HepG2 (cell line): ENCODE results near the gene ZNF189. TPM values are rescaled to one million over a fixed set of nuclear protein-coding genes. Genes with fewer than 3 reads are reported as not detected.

Source experiments
- CREM ChIP-seq, 2 experiments: sonication (generic) in 1 of 2; formaldehyde crosslinking in 1 of 2; IDR thresholded peaks; 2 replicates each; pipeline versions ENCODE4 v1.4.0 to v1.6.1; 2016 to 2020; ENCODE audit warnings: antibody characterized with exemption in 1 of 2, mild to moderate bottlenecking in 1 of 2, missing genetic modification reagents in 1 of 2
- CTCF ChIP-seq: sonication (generic); formaldehyde crosslinking; IDR thresholded peaks from 2 replicates; pipeline ENCODE4 v1.5.0; 2020; ENCODE audit warnings: mild to moderate bottlenecking, missing genetic modification reagents, moderate library complexity
- EZH2 ChIP-seq: conservative IDR thresholded peaks from 2 replicates; pipeline ENCODE4 v1.6.1; 2012; ENCODE audit warnings: mild to moderate bottlenecking, low read depth, low read length, moderate library complexity
- IRF9 ChIP-seq: sonication (generic); formaldehyde crosslinking; IDR thresholded peaks from 2 replicates; pipeline ENCODE4 v1.8.0; 2022; ENCODE audit warnings: missing genetic modification reagents, mild to moderate bottlenecking, borderline replicate concordance
- JDP2 ChIP-seq: sonication (generic); formaldehyde crosslinking; IDR thresholded peaks from 2 replicates; pipeline ENCODE4 v1.8.1; 2022; ENCODE audit warnings: missing genetic modification reagents, borderline replicate concordance
- JUN ChIP-seq: sonication (generic); formaldehyde crosslinking; IDR thresholded peaks from 2 replicates; pipeline ENCODE4 v1.4.0; 2020; ENCODE audit warnings: mild to moderate bottlenecking, missing genetic modification reagents
- JUNB ChIP-seq: sonication (generic); formaldehyde crosslinking; IDR thresholded peaks from 2 replicates; pipeline ENCODE4 v1.8.0; 2022; ENCODE audit warnings: missing genetic modification reagents, mild to moderate bottlenecking, borderline replicate concordance
- MXD1 ChIP-seq: sonication (generic); formaldehyde crosslinking; IDR thresholded peaks from 2 replicates; pipeline ENCODE4 v1.4.0; 2020; ENCODE audit warnings: mild to moderate bottlenecking, missing genetic modification reagents
- RFX1 ChIP-seq: fragments of 450-650 bp; IDR thresholded peaks from 2 replicates; pipeline ENCODE4 v1.6.1; 2017
- RFXAP ChIP-seq: sonication (generic); formaldehyde crosslinking; IDR thresholded peaks from 2 replicates; pipeline ENCODE4 v1.4.0; 2020; ENCODE audit warnings: missing genetic modification reagents, borderline replicate concordance
- SP140L ChIP-seq: sonication (generic); formaldehyde crosslinking; IDR thresholded peaks from 2 replicates; pipeline ENCODE4 v1.4.0; 2020; ENCODE audit warnings: missing genetic modification reagents, borderline replicate concordance
- SRY ChIP-seq: sonication (generic); formaldehyde crosslinking; IDR thresholded peaks from 2 replicates; pipeline ENCODE4 v1.8.0; 2022; ENCODE audit warnings: mild to moderate bottlenecking, missing genetic modification reagents
- TARDBP ChIP-seq: sonication (generic); formaldehyde crosslinking; IDR thresholded peaks from 2 replicates; pipeline ENCODE4 v1.8.0; 2022; ENCODE audit warnings: mild to moderate bottlenecking, missing genetic modification reagents
- THYN1 ChIP-seq: sonication (generic); formaldehyde crosslinking; IDR thresholded peaks from 2 replicates; pipeline ENCODE4 v1.8.1; 2023; ENCODE audit warnings: low read depth, mild to moderate bottlenecking, moderate library complexity, missing genetic modification reagents, borderline replicate concordance
- YY1 ChIP-seq: IDR thresholded peaks from 2 replicates; pipeline ENCODE4 v1.6.1; 2011; ENCODE audit warnings: low read length, low read depth, moderate library complexity, mild to moderate bottlenecking; ENCODE audit not compliant: insufficient read depth, insufficient replicate concordance
- ZFP1 ChIP-seq: IDR thresholded peaks from 2 replicates; pipeline ENCODE4 v1.6.1; 2016
- ZNF18 ChIP-seq: sonication (generic); formaldehyde crosslinking; IDR thresholded peaks from 2 replicates; pipeline ENCODE4 v1.8.0; 2022; ENCODE audit warnings: mild to moderate bottlenecking, missing genetic modification reagents; ENCODE audit not compliant: insufficient replicate concordance
- ZNF326 ChIP-seq: sonication (generic); formaldehyde crosslinking; IDR thresholded peaks from 2 replicates; pipeline ENCODE4 v1.4.0; 2020; ENCODE audit warnings: missing genetic modification reagents, borderline replicate concordance
- ZNF446 ChIP-seq: sonication (generic); formaldehyde crosslinking; IDR thresholded peaks from 2 replicates; pipeline ENCODE4 v1.5.0; 2020; ENCODE audit warnings: mild to moderate bottlenecking, missing genetic modification reagents
- ZNF577 ChIP-seq: sonication (generic); formaldehyde crosslinking; IDR thresholded peaks from 2 replicates; pipeline ENCODE4 v1.4.0; 2020; ENCODE audit warnings: mild to moderate bottlenecking, low read depth, missing genetic modification reagents, borderline replicate concordance
- polyA plus RNA-seq, 8 experiments: library from polyadenylated mRNA; depleted of rRNA in 3 of 8; stranded (reverse) in 7 of 8; unstranded in 1 of 8; fragments of >200 nt; fragmentation: Illumina TruSeq in 4 of 8; extraction: Trizol in 4 of 8; gene quantifications; 2 replicates each; pipeline versions ENCODE4 v1.2.1 to v1.2.3, GENCODE V29; 2011 to 2016; ENCODE audit warnings: low read depth in 4 of 8, missing spikeins in 1 of 8, mixed read lengths in 1 of 8; ENCODE audit not compliant: insufficient read depth in 1 of 8
- total RNA-seq, 5 experiments: library from RNA; depleted of rRNA; stranded (reverse); fragments of >200 nt; fragmentation: Illumina TruSeq; extraction: Trizol; gene quantifications; 2 replicates each; pipeline ENCODE4 v1.2.3, GENCODE V29; 2016; ENCODE audit warnings: low read depth in 1 of 5

The ZNF189 gene
- total and polyA plus RNA-seq, 2 of the 13 experiments (the other 11 are each of a cell fraction or from before 2014, with no cell fraction given), result 8.4 to 50.0 TPM

- peak; percentile 47 for TF ChIP-seq ZNF18
- TF ChIP-seq RFXAP (CRISPR knock-in tag), result peak; percentile 97
- 0 out of 2 replicates have a peak, but pooled peaks have one; percentile 73 for TF ChIP-seq SRY (CRISPR knock-in tag)
- TF ChIP-seq ZNF326 (CRISPR knock-in tag), result no peak
- no peak for TF ChIP-seq RFX1
- TF ChIP-seq MXD1 (CRISPR knock-in tag), result no peak
- TF ChIP-seq CREM (IDR thresholded peaks at IDR 0.05), result peak; percentile 99
- TF ChIP-seq CREM (CRISPR knock-in tag; IDR thresholded peaks at IDR 0.05), result no peak
- peak; percentile 88; the same call in 1 of the 2 replicates for TF ChIP-seq THYN1 (CRISPR knock-in tag)
- no peak; the same call in 1 of the 2 replicates for TF ChIP-seq ZFP1 (CRISPR knock-in tag)
- no peak for TF ChIP-seq ZNF577 (CRISPR knock-in tag)
- TF ChIP-seq JUN, result peak; percentile 69
- peak; percentile 96 for TF ChIP-seq YY1
- 0 out of 2 replicates have a peak, but pooled peaks have one; percentile 54 for TF ChIP-seq ZNF446 (CRISPR knock-in tag)
- TF ChIP-seq JDP2, result no peak; the same call in 1 of the 2 replicates
- TF ChIP-seq EZH2, result no peak
- no peak for TF ChIP-seq JUNB (CRISPR knock-in tag)
- 0 out of 2 replicates have a peak, but pooled peaks have one; percentile 32 for TF ChIP-seq CTCF (CRISPR knock-in tag)
- TF ChIP-seq SP140L (CRISPR knock-in tag), result peak; percentile 72; the same call in 1 of the 2 replicates
- TF ChIP-seq IRF9 (CRISPR knock-in tag), result peak; percentile 55; the same call in 1 of the 2 replicates
- peak; percentile 93 for TF ChIP-seq TARDBP (CRISPR knock-in tag)
These were observed at the start of gene ZNF189, which contains the start of gene MRPL50 (continued) for GRCh38 chr9:101398068-101398929.
